HCEC 1CT (cell line): ENCODE data around the gene FZD1.

Experiments used
- DNase-seq: peaks from one replicate; pipeline ENCODE4 v3.0.0-alpha.2; 2017

The FZD1 gene

DNA sequence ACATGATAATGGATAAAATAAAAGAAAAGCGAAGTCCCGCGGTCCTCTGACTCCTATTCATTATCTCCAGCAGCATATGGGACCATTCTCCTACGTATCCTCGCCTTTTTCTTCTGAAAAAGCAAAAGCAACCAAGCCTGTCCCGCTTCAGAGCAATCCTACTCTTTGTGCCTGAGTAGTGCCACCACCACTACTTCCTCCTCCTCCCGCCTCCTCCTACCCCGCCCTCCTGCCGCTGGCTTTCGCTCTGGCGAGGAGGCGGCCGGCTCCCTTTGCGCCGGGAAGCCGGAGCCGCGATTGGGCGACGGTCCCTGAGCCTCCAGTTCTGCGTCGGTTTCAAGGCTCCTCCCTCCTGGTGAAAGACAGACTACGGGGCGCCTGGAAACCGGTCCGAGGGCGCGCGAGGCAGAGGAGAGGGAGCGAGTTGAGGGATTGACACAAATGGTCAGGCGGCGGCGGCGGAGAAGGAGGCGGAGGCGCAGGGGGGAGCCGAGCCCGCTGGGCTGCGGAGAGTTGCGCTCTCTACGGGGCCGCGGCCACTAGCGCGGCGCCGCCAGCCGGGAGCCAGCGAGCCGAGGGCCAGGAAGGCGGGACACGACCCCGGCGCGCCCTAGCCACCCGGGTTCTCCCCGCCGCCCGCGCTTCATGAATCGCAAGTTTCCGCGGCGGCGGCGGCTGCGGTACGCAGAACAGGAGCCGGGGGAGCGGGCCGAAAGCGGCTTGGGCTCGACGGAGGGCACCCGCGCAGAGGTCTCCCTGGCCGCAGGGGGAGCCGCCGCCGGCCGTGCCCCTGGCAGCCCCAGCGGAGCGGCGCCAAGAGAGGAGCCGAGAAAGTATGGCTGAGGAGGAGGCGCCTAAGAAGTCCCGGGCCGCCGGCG, at the start of gene FZD1:
FZD1 (plus strand) TSS at position 388 of the 878 bp plus-strand sequence; CDS start at position 836, 448 bp downstream.
- peak; percentile 99 for DNase-seq

GRCh38 chr7:91226411-91226810, 37.8 kb upstream of the FZD1 start:
- DNase-seq: peak; percentile 17

GRCh38 chr7:91228327-91228726, 35.9 kb upstream of the FZD1 start:
- DNase-seq: peak; percentile 66

- peak; percentile 67 for DNase-seq
Measured at GRCh38 chr7:91228927-91229558, 35.2 kb upstream of the FZD1 start.

GRCh38 chr7:91230100-91230499, 34.1 kb upstream of the FZD1 start:
- no peak for DNase-seq

- no peak for DNase-seq
Measured at GRCh38 chr7:91230503-91230902, 33.7 kb upstream of the FZD1 start.

DNA sequence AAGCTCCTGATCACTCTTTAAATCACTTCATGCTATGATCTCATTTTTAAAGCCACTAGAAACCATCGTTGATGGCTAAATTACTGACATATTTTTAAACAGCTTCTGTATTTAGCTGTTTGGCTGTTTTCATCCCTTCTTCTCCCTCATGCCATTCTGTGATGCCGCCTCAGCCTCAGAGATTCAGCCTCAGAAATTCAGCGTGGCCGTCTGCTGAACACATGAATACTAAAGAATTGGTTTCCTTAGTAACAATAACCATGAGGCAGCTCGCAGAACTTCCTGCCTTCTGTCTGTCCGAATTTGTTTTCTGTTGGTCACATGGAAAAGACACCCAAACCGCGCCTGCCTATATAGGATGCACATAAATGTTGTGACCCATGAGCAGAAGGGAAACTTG, 31.0 kb upstream of the FZD1 start:
- DNase-seq: no peak

GRCh38 chr7:91235211-91235832, 28.9 kb upstream of the FZD1 start:
- DNase-seq: no peak

- peak; percentile 94 for DNase-seq
Measured at GRCh38 chr7:91239171-91239604, 25.0 kb upstream of the FZD1 start.

DNA sequence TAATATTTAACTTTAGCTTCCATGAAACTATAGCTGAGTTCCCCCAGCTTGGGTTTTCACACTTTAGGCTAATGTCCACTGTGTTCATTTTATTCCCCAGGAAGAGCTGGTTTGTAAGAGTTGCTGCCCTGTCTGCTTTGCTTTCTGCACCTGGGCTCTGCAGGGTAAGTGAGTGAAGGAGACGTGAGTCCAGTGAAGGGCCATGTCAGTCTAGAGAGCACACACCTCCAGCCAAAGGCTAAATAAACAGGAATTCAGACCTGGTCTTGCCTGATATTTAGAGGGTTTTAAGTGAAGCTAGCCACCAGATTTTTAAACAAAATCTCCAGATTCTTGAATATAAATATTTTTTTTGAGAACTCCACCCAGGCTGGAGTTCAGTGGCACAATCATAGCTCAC, 24.5 kb upstream of the FZD1 start:
- DNase-seq: no peak

DNA sequence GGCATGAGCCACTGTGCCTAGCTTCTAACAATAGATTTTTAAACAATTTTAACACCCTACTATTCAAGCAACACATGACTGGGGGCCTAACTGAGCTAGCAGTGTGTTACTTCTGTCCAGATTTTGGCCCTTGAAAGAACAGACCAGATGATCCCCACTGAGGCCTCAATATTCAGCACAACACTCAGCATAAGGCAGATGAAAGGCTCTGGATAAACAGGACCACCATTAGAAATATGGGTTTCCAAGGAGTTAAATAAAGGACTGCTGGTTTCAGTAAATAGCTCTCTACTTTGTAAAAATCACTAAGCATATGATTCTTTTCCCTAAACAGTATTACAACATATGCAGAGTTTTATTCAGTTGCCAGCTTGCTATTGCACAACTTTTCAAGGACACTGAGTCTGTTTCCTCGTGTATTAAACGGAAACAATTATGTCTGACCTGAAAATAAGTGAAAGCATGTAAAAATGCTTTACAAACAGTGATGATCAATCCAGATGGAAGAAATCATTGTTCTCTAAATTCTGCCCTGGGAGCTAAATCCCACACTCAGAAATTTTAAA, 23.8 kb upstream of the FZD1 start:
- DNase-seq: peak; percentile 81

- peak; percentile 46 for DNase-seq
Measured at GRCh38 chr7:91242097-91242844, 22.0 kb upstream of the FZD1 start.

- DNase-seq: peak; percentile 66
Measured at GRCh38 chr7:91243591-91244301, 20.5 kb upstream of the FZD1 start.

DNA sequence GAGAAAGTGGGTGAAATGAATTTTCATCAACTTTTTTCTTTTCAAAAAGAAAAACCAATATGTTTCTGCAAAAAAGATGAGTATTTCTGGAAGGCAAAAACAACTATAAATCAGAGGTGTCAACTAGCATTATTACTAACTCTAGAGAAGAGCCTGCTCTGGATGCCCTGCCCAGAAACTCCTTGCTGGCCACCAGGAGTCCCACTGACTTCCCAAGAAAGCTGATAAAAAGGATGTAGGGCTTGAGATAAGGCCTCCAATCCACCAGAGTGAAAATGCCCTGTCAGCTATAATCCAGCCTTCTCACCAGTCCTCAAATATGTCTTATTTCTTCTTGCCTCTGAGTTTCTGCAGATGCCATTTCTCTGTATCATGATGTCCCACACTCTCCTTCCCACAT, 16.7 kb upstream of the FZD1 start:
- DNase-seq: peak; percentile 13

GRCh38 chr7:91248996-91249395, 15.2 kb upstream of the FZD1 start:
- peak; percentile 2 for DNase-seq

GRCh38 chr7:91249506-91250233, 14.6 kb upstream of the FZD1 start:
- peak; percentile 73 for DNase-seq

DNA sequence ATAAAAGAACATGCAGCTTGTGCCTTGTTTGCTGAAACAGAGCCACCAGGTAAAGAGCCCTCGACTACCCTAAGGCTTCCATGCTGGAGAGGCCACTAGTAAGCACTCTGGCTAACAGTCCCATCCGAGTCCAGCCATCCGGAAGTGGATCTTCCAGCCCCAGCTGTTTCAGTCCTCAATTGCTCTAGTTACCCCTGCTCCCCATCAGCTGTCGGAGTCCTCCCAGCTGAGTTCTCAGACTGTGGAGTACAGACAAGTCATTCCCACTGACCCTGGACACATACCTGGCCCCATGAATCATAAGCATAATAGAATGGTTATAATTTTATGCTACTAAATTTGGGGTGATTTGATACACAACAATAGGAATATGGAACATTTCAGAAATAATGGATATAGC, 13.5 kb upstream of the FZD1 start:
- no peak for DNase-seq

DNA sequence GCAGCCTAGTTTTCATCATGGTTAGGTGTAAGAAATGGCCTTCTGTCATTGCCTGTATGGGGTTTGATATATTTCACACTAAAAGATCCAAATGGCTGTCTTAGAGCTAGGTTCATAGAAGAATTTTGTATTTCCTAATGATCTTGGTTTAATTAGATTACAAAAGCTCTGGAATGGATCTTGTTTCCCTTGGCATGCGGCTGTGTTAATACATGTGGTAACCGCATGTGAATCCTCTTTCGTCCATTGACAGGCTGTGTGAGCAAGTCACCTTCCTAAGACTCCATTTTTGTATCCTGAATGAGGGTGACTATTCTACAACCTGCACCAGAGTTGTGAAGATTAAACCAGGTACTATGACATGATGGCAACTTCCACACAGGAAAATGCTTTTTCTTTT, 12.4 kb upstream of the FZD1 start:
- DNase-seq: no peak

DNA sequence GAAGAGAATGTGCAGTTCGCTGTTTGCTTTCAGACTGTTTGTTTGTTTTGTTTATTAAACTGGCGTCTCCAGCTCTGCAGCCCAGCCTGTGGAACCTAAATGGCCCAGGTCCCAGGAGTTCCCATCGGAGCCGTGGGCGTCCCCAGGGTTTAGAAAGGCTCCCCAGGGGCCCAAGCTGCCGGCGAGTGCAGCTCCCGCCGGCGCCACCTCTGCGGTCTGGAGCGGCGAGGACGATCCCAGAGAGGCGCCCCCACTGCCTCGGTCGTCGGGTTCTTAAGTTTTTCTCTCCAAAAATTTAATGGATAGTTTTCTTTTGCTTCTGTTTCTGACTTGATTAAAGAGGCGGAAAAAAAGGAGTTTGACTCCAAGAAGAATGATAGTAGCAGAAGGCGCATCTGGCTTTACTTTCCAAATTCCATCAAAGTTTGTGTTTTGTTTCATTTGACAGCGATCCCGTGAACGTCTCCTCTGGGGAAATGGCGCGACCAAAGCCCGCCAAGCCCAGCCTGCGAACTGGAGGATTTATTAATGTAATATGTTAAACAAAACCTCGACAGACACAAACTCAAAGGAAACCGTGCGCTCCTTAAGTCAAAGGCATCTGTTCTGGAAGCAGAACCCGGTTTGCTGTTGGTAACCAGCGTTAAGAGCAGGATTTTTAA, 718 bp upstream of the FZD1 start:
- peak; percentile 44 for DNase-seq

DNA sequence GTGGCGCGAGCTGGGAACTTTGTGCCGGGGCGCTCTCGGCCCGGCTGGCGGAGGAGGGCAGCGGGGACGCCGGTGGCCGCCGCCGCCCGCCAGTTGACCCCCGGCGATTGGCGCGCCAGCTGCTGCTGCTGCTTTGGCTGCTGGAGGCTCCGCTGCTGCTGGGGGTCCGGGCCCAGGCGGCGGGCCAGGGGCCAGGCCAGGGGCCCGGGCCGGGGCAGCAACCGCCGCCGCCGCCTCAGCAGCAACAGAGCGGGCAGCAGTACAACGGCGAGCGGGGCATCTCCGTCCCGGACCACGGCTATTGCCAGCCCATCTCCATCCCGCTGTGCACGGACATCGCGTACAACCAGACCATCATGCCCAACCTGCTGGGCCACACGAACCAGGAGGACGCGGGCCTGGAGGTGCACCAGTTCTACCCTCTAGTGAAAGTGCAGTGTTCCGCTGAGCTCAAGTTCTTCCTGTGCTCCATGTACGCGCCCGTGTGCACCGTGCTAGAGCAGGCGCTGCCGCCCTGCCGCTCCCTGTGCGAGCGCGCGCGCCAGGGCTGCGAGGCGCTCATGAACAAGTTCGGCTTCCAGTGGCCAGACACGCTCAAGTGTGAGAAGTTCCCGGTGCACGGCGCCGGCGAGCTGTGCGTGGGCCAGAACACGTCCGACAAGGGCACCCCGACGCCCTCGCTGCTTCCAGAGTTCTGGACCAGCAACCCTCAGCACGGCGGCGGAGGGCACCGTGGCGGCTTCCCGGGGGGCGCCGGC, 870 bp downstream of the FZD1 start:
- DNase-seq: peak; percentile 71
